IMR-90 (cell line): ENCODE measurements around the gene PEAK1. TPM values are rescaled to one million over a fixed set of nuclear protein-coding genes. Genes with fewer than 3 reads are reported as not detected.

Source experiments
- ATAC-seq: fragments of 200-7000 bp; cut with Tn5 transposase; 2 replicates; pipeline ENCODE4 v1.9.1; 2020; ENCODE audit warnings: low read depth, mild to moderate bottlenecking, moderate library complexity
- BruUV-seq: library from RNA; stranded (reverse); fragments of 400-500 nt; replicated peaks from 2 replicates; lab custom pipeline; 2021; lab: Mats Ljungman, UMichigan
- CTCF ChIA-PET: fragments of 300-600 bp; formaldehyde crosslinking; extraction: SDS; loops from one replicate; lab custom pipeline; 2021; ENCODE audit warnings: antibody characterized with exemption; lab: Yijun Ruan, JAX
- POLR2A ChIA-PET: fragments of 300-600 bp; sonication (Branson Sonifier 250); formaldehyde crosslinking; loops from one replicate; lab custom pipeline; 2022; ENCODE audit warnings: antibody characterized with exemption; ENCODE audit not compliant: unreplicated experiment; lab: Charles Lee
- DNase-seq: peaks from one replicate; pipeline ENCODE4 v3.0.0; 2013
- H2AFZ ChIP-seq: replicated peaks from 2 replicates; pipeline ENCODE3; 2013; ENCODE audit warnings: low read length, mild to moderate bottlenecking; ENCODE audit not compliant: poor library complexity
- H2AK5ac ChIP-seq: 2 replicates; pipeline ENCODE4 v1.6.1; 2013; ENCODE audit warnings: low read depth, low read length, inconsistent platforms
- H2AK9ac ChIP-seq: replicated peaks from 2 replicates; pipeline ENCODE3; 2013; ENCODE audit warnings: mild to moderate bottlenecking, low read depth, low read length, moderate library complexity; ENCODE audit not compliant: poor library complexity
- H2BK120ac ChIP-seq: 2 replicates; pipeline ENCODE4 v1.6.1; 2013; ENCODE audit warnings: low read depth, low read length, inconsistent platforms
- H2BK15ac ChIP-seq: 3 replicates; pipeline ENCODE4 v1.6.1; 2013; ENCODE audit warnings: low read depth, low read length, inconsistent platforms
- H2BK20ac ChIP-seq: 2 replicates; pipeline ENCODE4 v1.6.1; 2013; ENCODE audit warnings: low read depth, mild to moderate bottlenecking, inconsistent platforms, low read length, moderate library complexity
- H2BK5ac ChIP-seq: 2 replicates; pipeline ENCODE4 v1.6.1; 2013; ENCODE audit warnings: mild to moderate bottlenecking, low read depth, low read length, inconsistent platforms; ENCODE audit not compliant: poor library complexity, severe bottlenecking
- H3K14ac ChIP-seq: replicated peaks from 2 replicates; pipeline ENCODE4 v1.6.1; 2013; ENCODE audit warnings: low read depth, low read length, inconsistent platforms
- H3K18ac ChIP-seq: 2 replicates; pipeline ENCODE4 v1.6.1; 2013; ENCODE audit warnings: low read depth, low read length, control low read depth
- H3K23ac ChIP-seq: 2 replicates; pipeline ENCODE4 v1.6.1; 2013; ENCODE audit warnings: low read depth, low read length, inconsistent platforms
- H3K27ac ChIP-seq: 2 replicates; pipeline ENCODE4 v1.5.1; 2013; ENCODE audit warnings: mild to moderate bottlenecking, control low read depth, low read length; ENCODE audit not compliant: insufficient read depth
- H3K27me3 ChIP-seq: 2 replicates; pipeline ENCODE4 v1.6.1; 2013; ENCODE audit warnings: low read length; ENCODE audit not compliant: control insufficient read depth, insufficient read depth
- H3K36me3 ChIP-seq: 2 replicates; pipeline ENCODE4 v1.6.1; 2013; ENCODE audit warnings: low read length, mixed read lengths; ENCODE audit not compliant: control insufficient read depth, insufficient read depth
- H3K4ac ChIP-seq: 2 replicates; pipeline ENCODE4 v1.6.1; 2013; ENCODE audit warnings: low read depth, low read length, inconsistent platforms
- H3K4me1 ChIP-seq: 2 replicates; pipeline ENCODE4 v1.6.1; 2013; ENCODE audit warnings: low read length, mixed read lengths; ENCODE audit not compliant: control insufficient read depth, insufficient read depth
- H3K4me2 ChIP-seq: 2 replicates; pipeline ENCODE4 v1.6.1; 2013; ENCODE audit warnings: low read depth, mild to moderate bottlenecking, control low read depth, low read length, moderate library complexity
- H3K4me3 ChIP-seq: 2 replicates; pipeline ENCODE4 v1.5.1; 2013; ENCODE audit warnings: low read depth, mild to moderate bottlenecking, control low read depth, low read length, moderate library complexity; ENCODE audit not compliant: insufficient read depth
- H3K56ac ChIP-seq: 2 replicates; pipeline ENCODE4 v1.6.1; 2013; ENCODE audit warnings: low read length, inconsistent platforms; ENCODE audit not compliant: insufficient read depth; ENCODE audit errors: extremely low read depth
- H3K79me1 ChIP-seq, 2 experiments: 2 replicates each; pipeline ENCODE4 v1.6.1; 2013; ENCODE audit warnings: low read length in 2 of 2, inconsistent platforms in 1 of 2, low read depth in 1 of 2
- H3K9ac ChIP-seq: 2 replicates; pipeline ENCODE4 v1.6.1; 2013; ENCODE audit warnings: low read depth, low read length, control low read depth
- H3K9me1 ChIP-seq: 2 replicates; pipeline ENCODE4 v1.6.1; 2013; ENCODE audit warnings: low read length, inconsistent platforms; ENCODE audit not compliant: insufficient read depth
- H3K9me3 ChIP-seq: 2 replicates; pipeline ENCODE4 v1.6.1; 2013; ENCODE audit warnings: low read length; ENCODE audit not compliant: control insufficient read depth, insufficient read depth
- H4K20me1 ChIP-seq: 2 replicates; pipeline ENCODE4 v1.6.1; 2013; ENCODE audit warnings: low read length, inconsistent platforms; ENCODE audit not compliant: insufficient read depth
- H4K5ac ChIP-seq: 2 replicates; pipeline ENCODE4 v1.6.1; 2013; ENCODE audit warnings: mild to moderate bottlenecking, low read depth, low read length, control low read depth
- H4K8ac ChIP-seq, 2 experiments: 2 replicates each; pipeline ENCODE4 v1.6.1; 2013; ENCODE audit warnings: low read depth in 2 of 2, low read length in 2 of 2, control low read depth in 1 of 2, inconsistent platforms in 1 of 2
- H4K91ac ChIP-seq: 2 replicates; pipeline ENCODE4 v1.6.1; 2013; ENCODE audit warnings: low read depth, low read length, inconsistent platforms; ENCODE audit not compliant: insufficient read depth
- BHLHE40 ChIP-seq: fragments of 150-350 bp; IDR thresholded peaks from 2 replicates; pipeline ENCODE4 v1.6.1; 2016; ENCODE audit warnings: mild to moderate bottlenecking, low read depth, low read length
- CEBPB ChIP-seq: IDR thresholded peaks from 2 replicates; pipeline ENCODE4 v1.6.1; 2012; ENCODE audit warnings: low read depth, low read length, improper control_type of control experiment
- CHD1 ChIP-seq: IDR thresholded peaks from 2 replicates; pipeline ENCODE4 v1.6.1; 2012; ENCODE audit warnings: low read depth, low read length, improper control_type of control experiment
- CTCF ChIP-seq: conservative IDR thresholded peaks from 2 replicates; pipeline ENCODE4 v1.5.1; 2012; ENCODE audit warnings: mild to moderate bottlenecking, low read depth, low read length, improper control_type of control experiment
- ELK1 ChIP-seq: fragments of 150-350 bp; IDR thresholded peaks from 2 replicates; pipeline ENCODE4 v1.6.1; 2016; ENCODE audit warnings: low read depth, mild to moderate bottlenecking, low read length, moderate library complexity, borderline replicate concordance
- FOS ChIP-seq: fragments of 150-350 bp; IDR thresholded peaks from 2 replicates; pipeline ENCODE4 v1.6.1; 2016; ENCODE audit warnings: low read depth, low read length
- MAFK ChIP-seq: IDR thresholded peaks from 2 replicates; pipeline ENCODE4 v1.6.1; 2012; ENCODE audit warnings: low read depth, low read length, improper control_type of control experiment
- MAZ ChIP-seq: IDR thresholded peaks from 2 replicates; pipeline ENCODE4 v1.6.1; 2012; ENCODE audit warnings: low read depth, mild to moderate bottlenecking, low read length, improper control_type of control experiment, moderate library complexity, borderline replicate concordance
- MXI1 ChIP-seq: IDR thresholded peaks from 2 replicates; pipeline ENCODE4 v1.6.1; 2012; ENCODE audit warnings: low read depth, mild to moderate bottlenecking, low read length, moderate library complexity, borderline replicate concordance
- NFE2L2 ChIP-seq: fragments of 150-350 bp; IDR thresholded peaks from 2 replicates; pipeline ENCODE4 v1.6.1; 2016; ENCODE audit warnings: low read depth, mild to moderate bottlenecking, low read length
- POLR2A ChIP-seq: IDR thresholded peaks from 2 replicates; pipeline ENCODE4 v1.6.1; 2012; ENCODE audit warnings: mild to moderate bottlenecking, low read depth, low read length
- RAD21 ChIP-seq: IDR thresholded peaks from 2 replicates; pipeline ENCODE4 v1.6.1; 2012; ENCODE audit warnings: low read length, improper control_type of control experiment
- RCOR1 ChIP-seq: IDR thresholded peaks from 2 replicates; pipeline ENCODE4 v1.6.1; 2012; ENCODE audit warnings: mild to moderate bottlenecking, low read length, improper control_type of control experiment; ENCODE audit not compliant: insufficient replicate concordance
- RFX5 ChIP-seq: IDR thresholded peaks from 2 replicates; pipeline ENCODE4 v1.8.0; 2012; ENCODE audit warnings: low read depth, mild to moderate bottlenecking, low read length, moderate library complexity
- SMC3 ChIP-seq: fragments of 150-350 bp; IDR thresholded peaks from 2 replicates; pipeline ENCODE4 v1.6.1; 2016; ENCODE audit warnings: low read depth, mild to moderate bottlenecking, antibody characterized with exemption, low read length, moderate library complexity
- USF2 ChIP-seq: fragments of 150-350 bp; IDR thresholded peaks from 2 replicates; pipeline ENCODE4 v1.6.1; 2017; ENCODE audit warnings: mild to moderate bottlenecking, antibody characterized with exemption, low read length, low read depth
- WGBS, 2 experiments: methylation state at CpG; one replicate each; pipeline versions ENCODE4 v1.1.5 to v1.1.7; 2013; ENCODE audit warnings: missing lambda C conversion rate in 2 of 2; ENCODE audit not compliant: insufficient read length in 1 of 2; ENCODE audit errors: extremely low coverage in 2 of 2; 5-methylcytosine and 5-hydroxymethylcytosine counted together
- dilution Hi-C: fragments of 300-500 bp; cut with HindIII; formaldehyde crosslinking; loops from one replicate; pipeline ENCODE4 v1.14.3; 2018; ENCODE audit warnings: low sequenced_read_pairs; ENCODE audit not compliant: unreplicated experiment
- in situ Hi-C: fragments of 300-500 bp; cut with MboI; formaldehyde crosslinking; loops from 3 replicates; pipeline ENCODE4 v1.14.3; 2019; ENCODE audit warnings: low sequenced_read_pairs, inconsistent platforms, mixed read lengths
- intact Hi-C: fragments of 100-400 bp; cut with micrococcal nuclease; formaldehyde crosslinking; loops from 2 replicates; pipeline ENCODE4 v1.10.0; 2022
- polyA plus RNA-seq, 3 experiments: library from polyadenylated mRNA; depleted of rRNA; stranded (reverse); fragments of >200 nt; gene quantifications; 2 replicates each; pipeline ENCODE4 v1.2.3, GENCODE V29; 2012; ENCODE audit warnings: low replicate concordance in 1 of 3
- total RNA-seq: library from RNA; depleted of rRNA; stranded (reverse); fragments of >200 nt; gene quantifications from 2 replicates; pipeline ENCODE4 v1.2.3, GENCODE V29; 2012

PEAK1 gene
- total and polyA plus RNA-seq, 2 of the 4 experiments (the other 2 are of a cell fraction) = 21.5 to 43.9 TPM

GRCh38 chr15:77414789-77415442, 5.0 kb downstream of the PEAK1 start:
- no peak overlapping the region for H2AK9ac ChIP-seq
- H3K79me1 ChIP-seq = peaks cover 13 to 78% of the 10 kb centered on the region in 2 experiments; a peak in 3 of 4 replicates
- no peak overlapping the region for H2BK5ac ChIP-seq
- no peak overlapping the region for H3K27ac ChIP-seq
- H2AK5ac ChIP-seq = no peak overlapping the region
- H3K9ac ChIP-seq = no peak overlapping the region
- no CpG with 5 or more reads among the region's 2 CpGs for WGBS, 2 experiments
- H3K14ac ChIP-seq = no peak overlapping the region
- no peak overlapping the region for H2BK120ac ChIP-seq
- H3K23ac ChIP-seq = peak overlapping the region; percentile 7; the same call in 1 of the 2 replicates
- H4K5ac ChIP-seq = no peak overlapping the region
- dilution Hi-C loops = no loop called here
- H4K20me1 ChIP-seq = peaks cover 81% of the 10 kb centered on the region
- H2AFZ ChIP-seq = no peak overlapping the region
- BruUV-seq = no TSS peak
- DNase-seq (no peak), ATAC-seq (no peak)
- no peak overlapping the region for H3K18ac ChIP-seq
- no peak for TF ChIP-seq MAFK
- no peak for TF ChIP-seq RCOR1
- TF ChIP-seq POLR2A = no peak
- TF ChIP-seq RAD21 = no peak
- TF ChIP-seq RFX5 = no peak
- TF ChIP-seq ELK1 = no peak
- TF ChIP-seq MXI1 = no peak
- TF ChIP-seq MAZ = no peak
- TF ChIP-seq CHD1 = no peak
- no peak for TF ChIP-seq FOS
- no peak for TF ChIP-seq SMC3
- no peak for TF ChIP-seq NFE2L2
- TF ChIP-seq CTCF = no peak
- TF ChIP-seq BHLHE40 = no peak
- no peak for TF ChIP-seq USF2
- no peak for TF ChIP-seq CEBPB
- no peak overlapping the region for H4K91ac ChIP-seq
- H3K27me3 ChIP-seq = no peaks in the 10 kb centered on the region
- no peak overlapping the region for H3K56ac ChIP-seq
- peaks cover 14% of the 10 kb centered on the region for H3K4me1 ChIP-seq
- no peak overlapping the region for H3K4me3 ChIP-seq
- no peaks in the 10 kb centered on the region for H3K36me3 ChIP-seq
- no peak overlapping the region for H4K8ac ChIP-seq
- no peaks in the 10 kb centered on the region for H3K9me3 ChIP-seq
- no peak overlapping the region for H3K4ac ChIP-seq
- H2BK20ac ChIP-seq = no peak overlapping the region
- peaks cover 14% of the 10 kb centered on the region for H3K9me1 ChIP-seq
- no peak overlapping the region for H2BK15ac ChIP-seq
- ChIA-PET POLR2A (no interaction called here), CTCF (no interaction called here)
- no peak overlapping the region for H3K4me2 ChIP-seq
- intact Hi-C loops = no loop called here
- in situ Hi-C loops = no loop called here
